ENCODE measurements around the gene PRKRA.

GRCh38 chr2:178417916-178418315 is 33.1 kb downstream of the PRKRA start:
- TF ChIP-seq POLR2A (IDR thresholded peaks at IDR 0.05; ENCODE audit: low read depth, low read length) (no peak), TAF1 (IDR thresholded peaks at IDR 0.05; ENCODE audit: low read depth, low read length) (no peak), POLR2AphosphoS5 (IDR thresholded peaks at IDR 0.05; ENCODE audit: low read depth, low read length) (no peak), POU2F2 (IDR thresholded peaks at IDR 0.05; ENCODE audit: low read depth, low read length) (no peak), PAX5 (IDR thresholded peaks at IDR 0.05; ENCODE audit: insufficient read depth, low read length, severe bottlenecking) (no peak)
